ENCODE measurements around the gene RBM20.

The RBM20 gene

GRCh38 chr10:110804376-110804775, 160.2 kb downstream of the RBM20 start:
- DNase-seq (ENCODE audit: extremely low read depth in 1 of 2, low read depth in 1 of 2) = no peak

- no peak for DNase-seq (ENCODE audit: extremely low read depth in 1 of 2, low read depth in 1 of 2)
Observed at GRCh38 chr10:110805292-110805691, 161.2 kb downstream of the RBM20 start.

- DNase-seq (ENCODE audit: extremely low read depth in 1 of 2, low read depth in 1 of 2) = no peak
Observed at GRCh38 chr10:110806335-110806734, 162.2 kb downstream of the RBM20 start.

GRCh38 chr10:110808123-110808522, 164.0 kb downstream of the RBM20 start:
- DNase-seq (ENCODE audit: extremely low read depth in 1 of 2, low read depth in 1 of 2) = no peak

- DNase-seq (ENCODE audit: extremely low read depth in 1 of 2, low read depth in 1 of 2) = no peak
Observed at GRCh38 chr10:110808615-110809014, 164.5 kb downstream of the RBM20 start.

GRCh38 chr10:110810625-110811024, 166.5 kb downstream of the RBM20 start:
- DNase-seq (ENCODE audit: extremely low read depth in 1 of 2, low read depth in 1 of 2) = no peak

- no peak for DNase-seq (ENCODE audit: extremely low read depth in 1 of 2, low read depth in 1 of 2)
Observed at GRCh38 chr10:110811791-110812581, 167.8 kb downstream of the RBM20 start.

- no peak for DNase-seq (ENCODE audit: extremely low read depth in 1 of 2, low read depth in 1 of 2)
Observed at GRCh38 chr10:110812583-110812982, 168.4 kb downstream of the RBM20 start.

- DNase-seq (ENCODE audit: extremely low read depth in 1 of 2, low read depth in 1 of 2) = no peak
Observed at GRCh38 chr10:110813743-110814472, 169.8 kb downstream of the RBM20 start.

- no peak for DNase-seq (ENCODE audit: extremely low read depth in 1 of 2, low read depth in 1 of 2)
Observed at GRCh38 chr10:110815354-110816004, 171.3 kb downstream of the RBM20 start.

- no peak for DNase-seq (ENCODE audit: extremely low read depth in 1 of 2, low read depth in 1 of 2)
Observed at GRCh38 chr10:110817614-110818013, 173.5 kb downstream of the RBM20 start.

GRCh38 chr10:110818311-110819256, 174.4 kb downstream of the RBM20 start:
- no peak for DNase-seq (ENCODE audit: extremely low read depth in 1 of 2, low read depth in 1 of 2)

- no peak for DNase-seq (ENCODE audit: extremely low read depth in 1 of 2, low read depth in 1 of 2)
Observed at GRCh38 chr10:110820321-110820814, 176.2 kb downstream of the RBM20 start.

GRCh38 chr10:110821508-110821907, 177.4 kb downstream of the RBM20 start:
- no peak for DNase-seq (ENCODE audit: extremely low read depth in 1 of 2, low read depth in 1 of 2)

- DNase-seq (ENCODE audit: extremely low read depth in 1 of 2, low read depth in 1 of 2) = no peak
Observed at GRCh38 chr10:110822035-110822711, 178.0 kb downstream of the RBM20 start.

- DNase-seq (ENCODE audit: extremely low read depth in 1 of 2, low read depth in 1 of 2) = no peak
Observed at GRCh38 chr10:110822712-110823311, 178.7 kb downstream of the RBM20 start.

- no peak for DNase-seq (ENCODE audit: extremely low read depth in 1 of 2, low read depth in 1 of 2)
Observed at GRCh38 chr10:110824152-110824441, 180.0 kb downstream of the RBM20 start.

- DNase-seq (ENCODE audit: extremely low read depth in 1 of 2, low read depth in 1 of 2) = no peak
Observed at GRCh38 chr10:110824660-110825059, 180.5 kb downstream of the RBM20 start.

GRCh38 chr10:110825508-110825907, 181.4 kb downstream of the RBM20 start:
- no peak for DNase-seq (ENCODE audit: extremely low read depth in 1 of 2, low read depth in 1 of 2)

GRCh38 chr10:110827410-110827809, 183.3 kb downstream of the RBM20 start:
- no peak for DNase-seq (ENCODE audit: extremely low read depth in 1 of 2, low read depth in 1 of 2)
